Pons (tissue), 1 donor: ENCODE measurements around the gene DLGAP1.

Experiments
- DNase-seq: peaks from one replicate; pipeline ENCODE4 v3.0.0-alpha.2; 2016; ENCODE audit warnings: low spot score

The DLGAP1 gene

DNA sequence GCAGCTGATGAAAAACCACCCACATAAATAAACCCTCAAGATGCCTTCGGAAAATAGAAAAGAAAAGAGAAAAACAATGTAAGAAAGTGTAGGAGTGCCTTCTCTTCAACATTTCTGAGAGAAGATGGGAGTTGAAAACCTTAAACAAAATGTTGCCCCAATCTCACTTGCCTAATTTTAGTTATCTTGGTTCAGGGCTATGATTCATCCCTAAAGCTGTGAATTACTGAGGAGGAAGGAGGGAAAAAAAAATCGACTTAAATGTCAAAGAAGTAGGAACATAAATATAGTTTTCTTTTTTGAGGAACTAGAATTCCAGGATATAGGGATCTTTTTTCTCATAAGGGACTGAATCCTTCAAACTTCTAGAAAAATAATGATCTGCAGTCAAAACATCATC lies 644.8 kb downstream of the DLGAP1 start:
- no peak for DNase-seq

DNA sequence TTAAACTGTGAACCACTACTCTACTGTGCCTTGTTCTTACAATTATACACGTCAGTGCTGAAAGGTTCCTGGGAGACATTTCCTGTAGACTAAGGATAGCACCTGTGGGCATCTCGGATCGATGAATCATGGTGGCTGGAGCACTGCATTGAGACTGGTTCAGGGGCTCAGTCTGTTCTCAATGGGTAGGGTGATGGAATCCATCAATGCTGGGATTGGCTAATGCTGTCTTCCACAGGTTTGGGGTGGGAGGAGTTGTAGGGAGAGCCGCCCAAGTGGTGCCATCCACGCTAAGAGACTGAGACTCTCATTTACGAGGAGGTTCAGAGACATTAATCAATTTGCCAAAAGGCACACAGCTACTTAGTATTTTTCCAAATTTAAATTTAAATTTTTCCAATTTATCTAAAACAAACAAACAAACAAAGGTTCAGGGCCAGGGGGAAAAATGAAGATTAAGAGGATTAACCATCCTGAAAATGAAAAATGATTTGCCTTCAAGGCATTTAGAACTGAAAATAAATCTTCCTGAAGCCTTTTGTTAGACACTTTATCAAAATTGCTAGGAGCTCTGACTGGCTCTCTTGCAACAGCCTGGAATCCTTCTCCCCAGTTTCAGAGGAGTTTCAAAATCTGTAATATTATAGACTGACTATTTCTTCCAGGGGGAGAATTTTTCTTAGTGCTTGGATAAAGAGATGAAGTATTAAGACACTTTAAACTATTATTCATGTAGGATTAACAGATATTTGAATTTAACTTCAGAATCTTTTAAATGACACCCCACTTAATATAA lies 645.9 kb downstream of the DLGAP1 start:
- no peak for DNase-seq

DNA sequence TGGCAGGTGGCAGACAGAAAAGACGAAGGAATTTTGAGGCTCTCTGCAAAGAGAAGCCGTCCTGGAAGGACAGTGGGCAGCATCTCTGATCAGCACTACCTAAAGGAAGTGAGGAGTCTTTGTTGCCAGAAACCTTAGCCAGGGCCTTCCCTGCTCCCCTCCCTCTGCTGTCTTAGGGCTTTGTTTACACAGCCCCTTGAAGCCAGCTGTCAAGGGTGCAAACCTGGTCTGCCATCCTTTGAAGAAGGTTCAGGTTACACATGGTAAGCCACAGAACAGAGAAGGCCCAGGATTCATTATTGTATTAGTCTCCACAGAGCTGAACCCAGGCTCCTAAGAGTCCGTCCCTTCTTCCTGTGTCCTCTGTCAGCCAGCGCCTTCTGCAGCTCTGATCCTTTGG lies 648.5 kb downstream of the DLGAP1 start:
- no peak for DNase-seq

DNA sequence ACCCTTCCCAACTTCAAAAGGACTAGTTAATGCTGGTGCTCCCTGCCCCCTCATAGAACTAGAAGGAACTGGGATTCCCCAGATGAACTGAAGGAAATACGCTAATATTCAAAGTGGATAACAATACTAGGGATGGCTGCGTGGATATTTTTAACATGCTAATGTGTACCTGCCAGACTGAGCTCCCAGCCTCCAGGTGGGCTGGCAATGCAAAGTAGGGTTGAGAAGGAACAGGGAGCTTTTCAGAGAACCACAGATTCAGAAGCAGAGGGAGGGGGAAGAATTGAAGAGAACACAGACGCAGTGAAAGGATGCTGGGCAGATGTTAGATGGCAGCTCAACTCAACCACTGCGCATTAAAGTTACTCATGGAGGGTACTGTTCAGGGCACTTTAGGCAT lies 650.8 kb downstream of the DLGAP1 start:
- no peak for DNase-seq

DNA sequence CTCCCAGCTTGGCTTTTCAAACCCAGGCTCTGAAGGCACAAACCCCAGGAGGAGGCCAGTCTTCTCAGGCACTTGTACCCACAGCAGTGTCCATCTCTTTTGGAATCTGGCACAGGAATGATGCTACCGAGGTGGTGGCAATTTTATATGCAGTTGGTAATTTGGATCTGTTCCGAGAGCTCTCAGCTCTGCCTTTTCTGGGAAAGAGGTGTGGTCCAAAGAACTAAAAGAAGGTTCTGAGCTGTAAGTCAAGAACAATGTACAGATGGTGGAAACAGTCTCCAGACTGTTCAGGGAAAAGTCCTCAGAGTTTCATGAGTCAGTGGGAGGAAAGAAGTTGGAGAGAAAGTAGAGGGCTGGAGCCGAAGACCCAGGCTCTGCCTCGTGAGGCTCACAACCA lies 651.8 kb downstream of the DLGAP1 start:
- DNase-seq = no peak

DNA sequence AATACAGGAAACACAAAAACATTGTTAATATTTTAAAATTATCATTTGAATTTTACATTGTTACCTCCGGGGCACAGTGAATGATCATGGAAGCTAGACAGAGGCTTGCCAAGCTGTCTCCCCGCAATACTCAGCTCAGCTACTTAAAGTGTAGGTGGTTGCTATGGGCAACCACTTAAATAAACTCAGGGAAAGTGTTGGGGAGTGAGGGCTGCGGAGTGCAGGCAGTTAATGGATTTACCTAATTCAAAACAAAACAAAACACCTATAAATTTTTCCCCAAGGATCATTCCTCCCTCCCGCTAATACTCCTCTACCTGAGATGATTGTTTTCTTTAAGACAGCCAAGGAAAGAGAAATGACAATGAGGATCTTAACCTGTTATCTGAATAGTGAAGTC lies 655.6 kb downstream of the DLGAP1 start:
- DNase-seq = no peak

DNA sequence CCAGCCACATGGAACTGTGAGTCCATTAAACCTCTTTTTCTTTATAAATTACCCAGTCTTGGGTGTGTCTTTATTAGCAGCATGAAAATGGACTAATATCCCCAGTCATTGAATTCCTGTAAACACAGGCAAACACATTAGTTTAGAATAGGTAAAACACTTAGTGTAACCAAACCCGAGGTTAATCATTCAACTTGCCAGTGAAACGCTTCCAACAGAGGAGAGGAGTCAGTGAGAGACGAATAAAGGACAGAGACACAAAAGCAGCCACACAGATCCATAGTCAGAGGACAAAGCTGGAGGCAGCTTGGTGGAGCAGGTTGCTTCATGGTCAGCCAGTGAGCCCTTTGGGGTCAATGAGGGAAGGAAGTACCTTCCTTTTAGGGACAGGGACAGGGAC lies 657.1 kb downstream of the DLGAP1 start:
- DNase-seq = no peak

DNA sequence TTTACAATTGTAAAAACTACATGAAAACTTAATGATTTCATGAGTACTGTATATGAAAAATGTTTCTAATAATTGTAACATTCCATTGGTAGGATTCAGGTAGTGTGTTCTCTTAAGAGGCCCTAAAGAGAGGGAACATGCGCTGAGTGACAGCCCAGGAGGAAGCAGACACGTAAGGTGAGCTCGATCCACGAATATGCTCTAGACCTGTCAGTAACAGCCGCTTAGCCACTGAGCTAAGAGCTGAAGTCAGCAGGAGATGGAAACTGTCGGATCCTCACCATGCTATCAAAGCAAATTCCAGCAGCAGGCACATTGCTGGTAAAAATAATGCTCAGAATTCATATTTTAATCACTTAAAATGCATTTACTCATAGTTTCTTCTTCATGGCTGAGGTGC lies 658.7 kb downstream of the DLGAP1 start:
- no peak for DNase-seq

DNA sequence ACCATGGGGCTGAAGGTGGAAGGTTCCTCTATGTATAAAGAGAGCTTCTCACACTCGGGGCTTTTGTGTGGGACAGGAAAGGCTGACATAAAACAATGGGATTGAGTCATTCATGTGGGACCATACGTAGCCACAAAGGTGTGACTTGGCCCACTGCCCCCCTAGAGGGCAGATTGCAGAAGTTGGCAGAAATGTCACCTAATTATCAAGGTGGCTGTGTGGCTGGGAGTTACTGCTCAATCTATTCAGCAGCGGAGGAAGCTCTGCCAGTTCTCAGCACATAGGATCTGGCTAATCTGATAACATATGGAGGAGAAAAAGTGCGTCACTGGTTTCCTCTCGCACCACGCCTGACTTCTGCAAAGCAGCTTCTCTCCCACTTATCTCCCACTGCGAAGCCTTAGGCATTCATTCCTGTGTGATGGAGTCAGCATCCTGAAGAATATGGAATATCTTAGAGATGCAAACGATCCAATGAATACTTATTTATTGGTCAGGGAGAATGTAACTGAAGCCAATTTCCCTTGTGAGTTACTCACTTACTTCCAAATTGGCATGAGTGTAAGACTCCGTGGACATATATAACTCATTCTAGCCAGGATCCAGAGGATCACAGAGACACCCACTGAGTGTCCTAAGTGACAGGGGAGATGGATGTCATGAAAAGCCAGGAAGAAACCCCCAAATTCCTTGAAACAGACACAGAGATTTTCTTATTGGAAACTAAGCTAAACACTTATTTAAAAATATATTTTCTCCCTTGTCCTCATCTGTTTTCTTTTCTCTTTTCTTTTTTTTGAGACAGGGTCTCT lies 660.4 kb downstream of the DLGAP1 start:
- DNase-seq = no peak

DNA sequence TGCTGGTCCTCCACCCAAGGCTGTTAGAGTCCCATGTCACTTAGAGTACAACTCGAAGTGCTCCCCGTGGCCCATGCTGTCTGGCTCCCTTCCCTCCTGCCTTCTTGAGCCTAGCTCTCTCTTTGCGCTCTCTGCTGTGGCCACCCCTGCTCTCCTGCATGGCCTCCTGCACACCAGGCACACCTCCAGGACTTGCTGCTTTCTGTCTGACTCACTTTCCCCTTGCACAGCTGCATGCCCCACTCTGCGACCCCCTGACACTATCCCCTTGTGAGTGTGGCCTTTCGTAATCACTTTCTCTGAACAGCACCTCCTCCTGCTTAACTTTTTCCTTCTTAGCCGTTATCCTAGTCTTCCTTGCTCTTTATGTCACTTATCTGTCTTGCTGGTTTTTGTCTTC lies 661.6 kb downstream of the DLGAP1 start:
- no peak for DNase-seq

DNA sequence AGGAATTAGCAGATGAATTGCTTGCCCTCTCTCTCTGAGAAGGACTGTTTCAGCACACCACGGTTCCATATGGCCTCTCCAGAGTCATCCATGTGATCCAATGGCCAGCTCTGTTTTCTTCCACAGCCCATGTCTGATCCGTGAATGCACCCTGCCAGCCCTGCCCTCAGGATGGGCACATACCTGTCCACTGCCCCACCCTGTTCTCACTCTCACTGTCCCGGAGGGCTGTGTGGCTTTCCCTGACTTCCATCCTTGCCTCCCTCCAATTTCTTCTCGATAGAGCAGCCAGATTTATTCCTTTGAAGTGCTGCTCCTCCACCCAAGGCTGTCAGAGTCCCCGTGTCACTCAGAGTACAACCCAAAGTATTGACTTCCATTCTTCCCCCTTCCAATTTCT lies 662.0 kb downstream of the DLGAP1 start:
- no peak for DNase-seq

DNA sequence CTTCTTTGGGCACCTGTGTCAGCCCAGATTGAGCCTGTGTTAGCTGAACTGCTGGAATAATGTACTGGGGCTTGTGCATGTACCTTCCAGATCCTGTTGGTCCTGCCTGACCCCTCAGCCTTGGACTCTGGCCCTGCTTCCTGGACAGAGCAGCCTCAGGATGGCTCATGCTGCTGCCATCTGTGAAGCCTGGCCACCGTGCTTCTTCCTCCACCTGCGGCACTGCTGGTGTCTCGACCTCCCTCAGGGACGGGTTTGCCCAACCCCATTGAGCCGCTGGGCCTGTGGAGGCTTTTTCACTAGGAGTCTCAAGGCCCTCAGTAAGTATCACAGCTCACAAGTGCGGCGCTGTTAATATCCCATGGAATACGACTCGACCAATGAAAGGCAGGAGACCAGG lies 662.4 kb downstream of the DLGAP1 start:
- no peak for DNase-seq

DNA sequence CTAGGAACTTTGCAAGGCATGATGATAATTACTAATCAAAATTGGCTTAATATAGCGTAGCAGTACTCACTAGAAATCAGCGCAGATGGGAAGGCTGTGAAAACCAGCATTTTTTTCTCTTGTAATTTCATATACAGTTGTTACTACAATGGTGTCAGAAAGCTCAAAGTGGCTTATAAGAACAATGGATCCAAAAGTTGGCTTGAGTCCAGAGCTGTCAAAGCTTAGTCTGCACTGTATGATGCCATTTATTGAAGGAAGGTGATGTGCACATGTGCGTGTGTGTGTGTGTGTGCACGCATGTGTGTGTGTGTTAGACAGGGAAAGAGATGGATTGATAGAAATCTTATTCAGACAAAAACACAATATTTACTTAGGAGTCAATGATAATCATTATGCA lies 663.9 kb downstream of the DLGAP1 start:
- DNase-seq = no peak

DNA sequence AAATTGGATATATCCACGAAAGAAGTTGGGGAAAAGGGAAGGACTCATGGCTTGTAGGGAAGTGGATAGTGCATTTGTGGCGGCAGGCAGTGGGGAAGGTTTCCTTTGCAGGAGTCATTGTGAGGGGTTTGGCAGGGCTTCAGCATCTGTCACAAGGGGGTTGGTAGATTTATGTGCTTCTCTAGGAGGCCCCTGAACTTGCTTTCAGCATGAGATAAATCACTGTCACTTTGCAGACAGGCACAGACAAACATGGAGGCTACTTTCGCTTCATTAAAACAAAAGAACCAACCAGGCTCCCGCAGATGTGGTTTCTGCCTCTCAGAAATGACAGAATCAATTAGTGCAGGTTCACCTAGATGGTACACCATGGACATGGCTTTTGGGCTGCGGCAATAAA lies 664.4 kb downstream of the DLGAP1 start:
- DNase-seq = no peak

DNA sequence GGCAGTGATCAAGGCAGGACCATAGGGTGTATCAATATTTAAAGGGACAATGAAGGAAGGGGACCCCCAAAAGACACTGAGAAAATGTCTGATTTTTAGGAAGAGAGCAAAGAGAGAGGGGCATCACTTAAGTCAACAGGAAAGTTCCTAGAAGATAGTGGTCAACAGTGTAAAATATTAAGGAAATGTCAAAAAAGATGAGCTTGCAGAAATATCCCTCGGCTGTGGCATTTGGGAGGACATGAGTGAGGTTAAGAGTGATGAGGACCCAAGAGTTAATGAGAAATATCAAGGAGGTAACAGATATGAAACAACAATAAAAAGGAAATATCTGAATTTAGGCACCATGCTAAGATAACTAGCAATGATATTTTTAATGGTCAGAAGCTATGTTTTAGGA lies 665.6 kb downstream of the DLGAP1 start:
- no peak for DNase-seq

DNA sequence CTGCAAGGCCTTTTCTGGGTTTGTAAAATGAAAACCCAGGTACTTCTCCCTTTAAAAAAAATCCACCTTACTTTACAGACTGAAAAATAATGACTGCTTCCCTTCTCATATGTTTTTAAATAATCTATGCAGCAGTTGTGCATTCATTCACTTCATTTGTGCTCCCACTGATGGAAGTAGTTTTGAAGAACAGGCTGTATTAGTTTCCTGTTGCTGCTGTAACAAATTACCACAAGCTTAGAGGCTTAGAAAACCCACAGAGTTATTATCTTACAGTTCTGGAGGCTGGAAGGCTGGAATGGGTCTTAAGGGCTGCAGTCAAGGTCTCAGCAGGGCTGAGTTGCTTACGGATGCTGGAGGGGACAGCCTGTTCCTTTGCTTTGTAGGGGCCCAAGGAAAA lies 670.2 kb downstream of the DLGAP1 start:
- no peak for DNase-seq

DNA sequence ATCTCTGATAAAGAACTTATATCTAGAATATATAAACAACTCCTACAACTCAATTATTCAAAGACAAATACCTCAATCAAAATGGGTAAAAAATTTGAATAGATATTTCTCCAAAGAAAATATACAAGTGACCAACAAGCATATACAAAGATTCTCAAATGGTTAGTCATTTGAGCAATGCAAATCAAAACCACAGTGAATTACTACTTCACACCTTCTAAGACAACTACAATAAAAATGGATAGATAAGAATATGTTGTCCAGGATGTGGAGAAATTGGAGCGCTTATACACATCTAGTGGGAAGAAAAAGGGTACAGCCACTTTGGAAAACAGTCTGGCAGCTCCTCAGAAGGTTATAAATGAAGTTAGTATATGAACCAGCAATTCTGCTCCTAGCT lies 672.2 kb downstream of the DLGAP1 start:
- no peak for DNase-seq

DNA sequence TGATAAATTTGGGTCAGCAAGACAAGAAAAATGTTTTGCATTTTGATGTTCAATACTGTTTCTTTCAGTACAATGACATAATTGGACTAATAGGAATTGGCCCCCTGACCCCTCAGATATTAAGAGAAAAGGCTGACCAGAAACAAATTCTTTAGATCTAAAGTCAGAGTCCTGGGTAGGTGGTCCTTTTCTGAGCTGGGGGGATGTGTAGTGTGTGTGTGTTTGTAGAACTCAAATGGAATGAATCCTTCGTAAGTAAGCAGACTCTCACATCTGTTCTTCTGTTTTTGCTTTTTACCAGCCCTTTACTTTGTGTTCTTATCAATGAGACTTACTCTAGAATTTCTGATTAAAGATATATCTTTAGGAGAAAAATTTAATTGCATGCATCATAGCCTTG lies 677.4 kb downstream of the DLGAP1 start:
- DNase-seq = no peak

DNA sequence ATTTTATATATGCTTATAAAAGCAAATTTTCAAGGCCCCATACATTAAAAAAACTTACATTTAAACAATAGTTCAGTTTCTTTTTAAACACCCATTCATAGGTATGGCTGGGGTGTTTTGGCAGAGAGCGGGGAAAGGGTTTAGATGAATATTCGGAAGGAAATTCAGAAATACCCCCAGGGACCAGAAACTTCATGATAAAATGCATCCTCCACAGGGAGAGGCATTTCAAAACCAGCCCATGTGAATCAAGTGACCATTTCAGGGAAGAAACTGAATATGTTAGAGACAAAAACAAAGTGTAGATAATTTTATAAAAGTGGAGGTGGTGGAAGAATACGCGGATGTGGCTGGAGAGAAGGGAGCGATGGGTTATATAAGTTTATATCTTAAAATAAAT lies 678.0 kb downstream of the DLGAP1 start:
- DNase-seq = no peak

DNA sequence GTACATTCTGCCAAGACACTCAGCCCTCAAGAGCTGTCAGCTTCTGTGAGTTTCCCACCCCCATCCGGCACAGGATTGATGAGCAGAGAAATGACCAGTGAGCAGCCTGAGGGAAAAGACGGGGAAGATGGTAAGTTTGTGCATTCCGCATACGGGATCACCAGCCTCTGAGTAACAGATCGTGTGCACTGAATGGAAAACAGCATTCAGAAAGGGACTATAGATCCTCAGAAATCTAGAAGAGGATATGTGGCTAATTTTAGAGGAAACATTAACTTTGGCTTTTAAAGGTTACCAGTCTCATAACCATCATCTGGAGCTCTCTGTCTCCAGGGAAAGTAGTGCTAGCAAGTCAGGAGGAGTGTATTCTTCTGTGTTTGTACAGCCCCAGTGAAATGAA lies 679.1 kb downstream of the DLGAP1 start:
- no peak for DNase-seq

DNA sequence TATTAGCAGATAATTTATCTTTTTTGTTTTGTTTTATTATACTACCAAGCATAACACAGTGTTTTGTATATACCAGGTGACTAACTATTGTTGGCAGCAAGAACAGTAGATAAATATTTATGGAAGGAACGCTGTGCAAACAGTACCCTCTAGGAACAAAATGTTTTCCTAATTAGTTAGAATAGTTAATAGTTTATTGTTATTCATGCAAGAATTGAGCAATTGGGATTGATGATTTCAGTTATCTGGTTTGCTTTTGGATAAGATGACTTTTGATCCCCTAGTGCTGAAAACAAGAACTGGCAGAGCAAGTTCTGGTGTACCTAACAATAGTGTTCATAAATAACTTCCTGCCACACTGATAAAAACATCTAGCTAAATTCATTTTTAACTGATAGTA lies 681.8 kb downstream of the DLGAP1 start:
- no peak for DNase-seq

DNA sequence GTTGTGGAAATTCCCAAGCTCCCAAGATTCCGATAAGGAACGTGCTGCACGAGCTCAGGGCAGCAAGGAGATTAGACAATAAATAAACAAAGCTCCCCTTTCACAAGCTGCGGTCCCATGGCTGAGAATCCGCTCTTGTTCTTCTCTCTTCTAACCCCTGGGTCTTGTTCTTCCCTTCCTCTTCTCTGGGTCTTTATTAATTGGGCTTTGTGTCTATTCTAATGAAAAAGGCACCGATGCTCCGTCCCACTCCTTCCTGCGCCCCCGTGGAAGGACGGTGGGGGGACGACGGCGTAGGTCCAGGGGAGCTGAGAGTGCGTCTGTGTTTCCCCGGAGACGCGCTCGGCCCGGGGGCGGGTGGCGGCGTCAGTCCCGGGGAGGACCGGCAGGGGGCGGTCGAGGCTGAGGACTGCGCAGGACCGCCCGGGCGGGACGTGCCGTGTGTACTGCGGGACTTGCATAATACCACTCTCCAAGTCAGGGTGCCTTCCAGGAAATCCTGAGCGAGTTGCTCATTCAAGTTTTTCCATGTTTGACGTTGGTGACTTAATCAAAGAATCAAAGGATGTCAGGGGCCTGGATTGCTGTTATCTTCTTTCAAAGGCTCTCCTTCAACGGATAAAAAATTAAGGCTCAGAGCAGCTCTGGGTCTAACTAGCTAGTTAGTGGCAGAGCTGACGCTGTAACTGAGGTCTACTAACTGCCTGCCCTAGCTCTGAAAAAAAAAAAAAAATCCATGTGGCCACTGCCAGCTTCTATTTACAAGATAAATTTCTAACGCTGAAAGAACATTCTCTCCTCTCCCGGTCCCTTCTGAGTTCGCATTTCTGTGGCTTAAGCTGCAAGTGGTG lies 683.8 kb downstream of the DLGAP1 start:
- peak; percentile 80 for DNase-seq

DNA sequence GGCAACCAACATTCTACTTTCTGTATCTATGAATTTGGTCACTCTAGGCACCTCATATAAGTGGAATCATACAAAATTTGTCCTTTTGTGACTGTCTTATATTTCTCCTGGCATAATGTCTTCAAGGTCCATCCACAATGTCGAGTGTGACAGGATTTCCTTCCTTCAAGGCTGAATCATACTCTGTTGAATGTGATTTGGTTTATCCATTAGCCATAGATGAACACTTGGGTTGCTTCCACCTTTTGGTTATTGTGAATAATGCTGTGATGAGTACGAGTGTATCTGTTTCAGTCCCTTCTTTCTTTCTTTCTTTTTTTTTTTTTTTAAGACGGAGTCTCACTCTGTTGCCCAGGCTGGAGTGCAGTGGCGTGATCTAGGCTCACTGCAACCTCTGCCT lies 693.8 kb downstream of the DLGAP1 start:
- DNase-seq = no peak
